SU-DHL-6 (cell line): ENCODE measurements around the gene APOL4.

Experiments used
- EZH2phosphoT487 ChIP-seq: fragments of 200-600 bp; sonication (generic), shearing (Covaris generic); conservative IDR thresholded peaks from 2 replicates; pipeline ENCODE4 v1.6.1; 2018; ENCODE audit warnings: mild to moderate bottlenecking, antibody characterized with exemption, low read length, moderate library complexity, mixed read lengths
- TF ChIP-seq, protein P1 (sequence below): fragments of 200-600 bp; sonication (generic); IDR thresholded peaks from one replicate; pipeline ENCODE4 v1.5.1; 2017; ENCODE audit warnings: antibody characterized with exemption, mild to moderate bottlenecking, low read length, moderate library complexity; ENCODE audit not compliant: insufficient read depth, poor library complexity, severe bottlenecking

DNA sequence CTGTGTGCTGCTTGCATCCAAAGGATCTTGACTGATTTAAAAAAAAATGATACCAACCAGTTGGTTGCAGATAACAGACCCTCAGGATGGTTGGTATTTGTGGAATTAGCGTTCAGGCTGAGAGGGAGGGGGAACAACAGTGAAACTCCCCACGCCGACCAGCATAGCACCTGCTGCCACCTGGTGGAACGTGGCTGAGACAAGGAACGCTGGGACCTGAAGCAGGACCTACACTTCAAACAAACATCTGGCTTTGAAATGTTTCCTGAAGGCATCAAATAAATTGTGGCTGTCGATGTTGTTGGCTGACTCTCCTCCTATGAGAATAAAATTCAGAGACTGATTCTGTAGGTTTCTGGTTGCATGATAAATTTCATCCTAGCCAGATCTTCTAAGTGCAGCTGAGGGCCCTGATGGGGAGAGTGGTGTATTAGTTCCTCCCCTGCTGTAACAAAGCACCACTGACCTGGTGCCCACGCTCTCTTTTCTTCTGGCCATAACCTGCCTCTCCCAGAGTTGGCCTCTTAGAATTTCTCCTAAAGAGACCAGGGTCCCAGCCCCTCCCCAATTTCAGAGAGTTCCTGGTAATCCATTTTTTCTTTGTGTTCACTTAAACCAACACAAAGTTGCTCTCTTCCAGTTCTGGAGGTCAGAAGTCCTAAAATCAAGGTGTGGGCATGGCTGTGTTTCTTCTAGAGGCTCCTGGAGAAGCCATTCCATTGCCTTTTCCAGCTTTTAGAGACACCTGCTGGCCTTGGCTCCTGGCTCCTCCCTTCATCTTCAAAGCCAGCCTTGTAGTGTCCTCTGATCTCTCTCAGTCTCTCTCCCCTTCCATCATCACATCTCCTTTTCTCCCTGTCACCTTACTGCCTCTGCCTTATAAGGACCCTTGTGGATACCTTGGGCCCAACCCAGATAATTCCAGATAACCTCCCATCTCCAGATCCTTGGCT, 20.5 kb upstream of the APOL4 start:
- TF ChIP-seq, protein P1, sequence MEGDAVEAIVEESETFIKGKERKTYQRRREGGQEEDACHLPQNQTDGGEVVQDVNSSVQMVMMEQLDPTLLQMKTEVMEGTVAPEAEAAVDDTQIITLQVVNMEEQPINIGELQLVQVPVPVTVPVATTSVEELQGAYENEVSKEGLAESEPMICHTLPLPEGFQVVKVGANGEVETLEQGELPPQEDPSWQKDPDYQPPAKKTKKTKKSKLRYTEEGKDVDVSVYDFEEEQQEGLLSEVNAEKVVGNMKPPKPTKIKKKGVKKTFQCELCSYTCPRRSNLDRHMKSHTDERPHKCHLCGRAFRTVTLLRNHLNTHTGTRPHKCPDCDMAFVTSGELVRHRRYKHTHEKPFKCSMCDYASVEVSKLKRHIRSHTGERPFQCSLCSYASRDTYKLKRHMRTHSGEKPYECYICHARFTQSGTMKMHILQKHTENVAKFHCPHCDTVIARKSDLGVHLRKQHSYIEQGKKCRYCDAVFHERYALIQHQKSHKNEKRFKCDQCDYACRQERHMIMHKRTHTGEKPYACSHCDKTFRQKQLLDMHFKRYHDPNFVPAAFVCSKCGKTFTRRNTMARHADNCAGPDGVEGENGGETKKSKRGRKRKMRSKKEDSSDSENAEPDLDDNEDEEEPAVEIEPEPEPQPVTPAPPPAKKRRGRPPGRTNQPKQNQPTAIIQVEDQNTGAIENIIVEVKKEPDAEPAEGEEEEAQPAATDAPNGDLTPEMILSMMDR, result peak; percentile 70
- no peak for TF ChIP-seq EZH2phosphoT487
